ENCODE measurements around the gene DNASE1.
"Not testable (repeated sequence)": the region's sequence is repeated elsewhere in the genome, so short reads cannot be mapped to it uniquely, and the experiment has no call there.

The DNASE1 gene, protein sequence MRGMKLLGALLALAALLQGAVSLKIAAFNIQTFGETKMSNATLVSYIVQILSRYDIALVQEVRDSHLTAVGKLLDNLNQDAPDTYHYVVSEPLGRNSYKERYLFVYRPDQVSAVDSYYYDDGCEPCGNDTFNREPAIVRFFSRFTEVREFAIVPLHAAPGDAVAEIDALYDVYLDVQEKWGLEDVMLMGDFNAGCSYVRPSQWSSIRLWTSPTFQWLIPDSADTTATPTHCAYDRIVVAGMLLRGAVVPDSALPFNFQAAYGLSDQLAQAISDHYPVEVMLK

DNA sequence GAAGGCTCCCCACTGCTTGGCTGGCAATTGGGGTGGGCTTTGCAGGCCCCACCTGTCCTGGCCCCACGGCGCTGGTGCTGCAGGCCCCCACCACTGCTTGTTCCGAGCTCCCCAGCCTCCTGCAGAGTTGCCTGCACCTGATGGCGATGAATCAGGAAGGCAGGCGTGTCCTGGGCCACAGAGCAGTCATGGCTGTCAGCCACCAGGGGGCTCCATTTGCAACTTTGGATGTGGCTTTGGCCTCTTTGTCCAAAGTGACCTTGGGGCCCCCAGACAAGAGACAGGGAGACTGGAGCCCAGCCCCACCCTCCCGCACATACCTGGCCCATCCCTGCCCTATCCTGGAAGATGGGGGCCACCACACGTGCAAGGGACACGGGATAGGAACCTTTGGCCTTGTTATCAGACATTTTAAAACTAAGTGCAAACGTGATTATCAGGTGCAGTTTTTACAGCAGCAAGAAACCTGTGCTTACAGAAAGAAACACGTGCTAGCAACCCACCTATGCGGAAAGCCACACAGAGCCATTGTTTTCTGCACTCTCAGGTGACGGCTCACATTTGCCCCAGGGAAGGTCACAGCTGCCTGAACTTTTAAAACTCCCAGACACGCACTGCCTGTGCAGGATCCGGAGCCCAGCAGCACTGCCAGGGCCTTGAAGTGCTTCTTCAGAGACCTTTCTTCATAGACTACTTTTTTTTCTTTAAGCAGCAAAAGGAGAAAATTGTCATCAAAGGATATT, at the start of gene DNASE1:
Gene DNASE1 (plus strand): TSS at position 443 of the 743 bp plus-strand sequence. CDS start 683 bp downstream, outside the sequence.
- TF ChIP-seq, protein P1, sequence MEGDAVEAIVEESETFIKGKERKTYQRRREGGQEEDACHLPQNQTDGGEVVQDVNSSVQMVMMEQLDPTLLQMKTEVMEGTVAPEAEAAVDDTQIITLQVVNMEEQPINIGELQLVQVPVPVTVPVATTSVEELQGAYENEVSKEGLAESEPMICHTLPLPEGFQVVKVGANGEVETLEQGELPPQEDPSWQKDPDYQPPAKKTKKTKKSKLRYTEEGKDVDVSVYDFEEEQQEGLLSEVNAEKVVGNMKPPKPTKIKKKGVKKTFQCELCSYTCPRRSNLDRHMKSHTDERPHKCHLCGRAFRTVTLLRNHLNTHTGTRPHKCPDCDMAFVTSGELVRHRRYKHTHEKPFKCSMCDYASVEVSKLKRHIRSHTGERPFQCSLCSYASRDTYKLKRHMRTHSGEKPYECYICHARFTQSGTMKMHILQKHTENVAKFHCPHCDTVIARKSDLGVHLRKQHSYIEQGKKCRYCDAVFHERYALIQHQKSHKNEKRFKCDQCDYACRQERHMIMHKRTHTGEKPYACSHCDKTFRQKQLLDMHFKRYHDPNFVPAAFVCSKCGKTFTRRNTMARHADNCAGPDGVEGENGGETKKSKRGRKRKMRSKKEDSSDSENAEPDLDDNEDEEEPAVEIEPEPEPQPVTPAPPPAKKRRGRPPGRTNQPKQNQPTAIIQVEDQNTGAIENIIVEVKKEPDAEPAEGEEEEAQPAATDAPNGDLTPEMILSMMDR (IDR thresholded peaks at IDR 0.05; ENCODE audit: insufficient read depth, low read depth, low read length, missing control alignments) = peak; percentile 80
- peak; percentile 81 for DNase-seq (ENCODE audit: low read depth)
- no peak within 1 kb of the TSS for H3K4me3 ChIP-seq (ENCODE audit: low read depth, low read length)

GRCh38 chr16:3606441-3606840, 48.0 kb upstream of the DNASE1 start:
- TF ChIP-seq, protein P1 (IDR thresholded peaks at IDR 0.05; ENCODE audit: insufficient read depth, low read depth, low read length, missing control alignments) = no peak
- no peak for DNase-seq (ENCODE audit: low read depth)
- H3K4me3 ChIP-seq (ENCODE audit: low read depth, low read length) = no peak overlapping the region

DNA sequence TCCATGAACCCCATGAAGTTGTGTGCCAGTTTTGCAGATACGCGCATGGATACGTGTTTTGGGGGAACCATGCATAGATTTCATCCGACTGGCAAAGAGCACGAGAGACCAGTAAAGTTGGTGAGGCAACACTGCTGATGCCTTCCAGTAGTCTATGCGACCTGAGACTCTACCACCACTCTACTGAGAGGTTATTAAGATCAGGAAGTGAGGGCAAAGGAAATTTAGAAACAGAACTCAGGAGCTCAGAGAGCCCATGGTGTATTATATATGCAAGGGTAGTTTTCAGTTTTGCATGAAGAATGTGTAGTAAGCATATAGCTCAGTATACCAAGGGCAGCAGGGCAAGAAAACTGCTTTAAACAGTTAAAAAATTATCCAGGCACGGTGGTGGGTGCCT, 47.3 kb upstream of the DNASE1 start:
- TF ChIP-seq, protein P1 (IDR thresholded peaks at IDR 0.05; ENCODE audit: insufficient read depth, low read depth, low read length, missing control alignments) = no peak
- H3K4me3 ChIP-seq (ENCODE audit: low read depth, low read length) = peak overlapping the region; percentile 13
- DNase-seq (ENCODE audit: low read depth) = peak; percentile 43

DNA sequence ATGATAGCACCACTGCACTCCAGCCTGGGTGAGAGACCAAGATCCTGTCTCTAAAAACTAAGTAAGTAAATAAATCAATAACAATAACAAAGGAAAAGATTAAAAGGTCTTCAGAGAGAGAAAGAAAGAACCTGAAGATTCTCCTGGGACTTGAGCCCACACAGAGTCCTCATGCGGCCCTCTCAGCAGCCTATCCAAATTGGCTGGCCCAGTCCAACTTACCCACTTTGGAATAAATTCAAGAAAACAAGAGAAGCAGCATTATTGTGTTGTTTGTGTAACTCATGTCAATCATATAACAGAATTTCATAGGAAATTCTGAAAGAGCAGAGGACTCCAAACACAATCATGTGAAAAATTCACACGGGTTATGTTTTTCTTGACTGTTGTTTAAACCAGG, 46.9 kb upstream of the DNASE1 start:
- H3K4me3 ChIP-seq (ENCODE audit: low read depth, low read length) = peak overlapping the region; percentile 16
- no peak for DNase-seq (ENCODE audit: low read depth)
- TF ChIP-seq, protein P1 (IDR thresholded peaks at IDR 0.05; ENCODE audit: insufficient read depth, low read depth, low read length, missing control alignments) = no peak

DNA sequence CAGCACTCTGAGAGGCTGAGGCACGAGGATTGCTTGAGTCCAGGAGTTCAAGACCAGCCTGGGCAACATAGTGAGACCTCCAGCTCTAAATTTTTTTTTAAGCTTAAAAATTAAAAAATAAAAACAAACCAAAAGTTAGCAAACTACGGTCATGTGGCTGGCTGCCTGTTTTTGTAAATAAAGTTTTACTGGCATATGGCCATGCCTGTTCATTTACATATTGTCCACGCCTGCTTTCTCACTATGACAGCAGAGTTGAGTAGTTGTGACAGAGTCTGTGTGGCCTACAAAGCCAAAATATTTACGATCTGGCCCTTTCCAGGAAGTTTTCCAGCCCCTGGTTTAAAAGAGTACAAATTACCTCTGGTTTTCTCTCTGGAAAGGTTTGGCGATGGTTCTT, 46.4 kb upstream of the DNASE1 start:
- DNase-seq (ENCODE audit: low read depth) = peak; percentile 60
- H3K4me3 ChIP-seq (ENCODE audit: low read depth, low read length) = 0 out of 2 replicates have a peak overlapping the region, but pooled peaks have one; percentile 16
- TF ChIP-seq, protein P1 (IDR thresholded peaks at IDR 0.05; ENCODE audit: insufficient read depth, low read depth, low read length, missing control alignments) = no peak

GRCh38 chr16:3608976-3609375, 45.5 kb upstream of the DNASE1 start:
- H3K4me3 ChIP-seq (ENCODE audit: low read depth, low read length); DNase-seq (ENCODE audit: low read depth): not testable (repeated sequence)

- peak; percentile 28 for DNase-seq (ENCODE audit: low read depth)
- H3K4me3 ChIP-seq (ENCODE audit: low read depth, low read length) = peak overlapping the region; percentile 61
- TF ChIP-seq, protein P1 (IDR thresholded peaks at IDR 0.05; ENCODE audit: insufficient read depth, low read depth, low read length, missing control alignments) = no peak
Observed at GRCh38 chr16:3609895-3610697, 44.4 kb upstream of the DNASE1 start.
